NT2/D1 (cell line): Measurements from ENCODE around the gene CTSV.
"Not testable (repeated sequence)": the region's sequence is repeated elsewhere in the genome, so short reads cannot be mapped to it uniquely, and the experiment has no call there.

Source experiments
- DNase-seq: peaks from one replicate; pipeline ENCODE4 v3.0.0-alpha.2; 2011; ENCODE audit warnings: low read depth, low spot score
- H3K27me3 ChIP-seq: 2 replicates; pipeline ENCODE4 v1.6.0; 2011; ENCODE audit warnings: mild to moderate bottlenecking; ENCODE audit not compliant: insufficient read length, insufficient read depth
- H3K36me3 ChIP-seq: 2 replicates; pipeline ENCODE4 v1.6.1; 2011; ENCODE audit warnings: mild to moderate bottlenecking, low read length, mixed read lengths; ENCODE audit not compliant: insufficient read depth, insufficient read length
- H3K4me1 ChIP-seq: 2 replicates; pipeline ENCODE4 v1.5.1; 2011; ENCODE audit not compliant: insufficient read depth, insufficient read length
- H3K4me3 ChIP-seq: 2 replicates; pipeline ENCODE4 v1.5.1; 2011; ENCODE audit warnings: low read depth; ENCODE audit not compliant: insufficient read length
- H3K9ac ChIP-seq: 2 replicates; pipeline ENCODE4 v1.6.0; 2011; ENCODE audit warnings: low read depth; ENCODE audit not compliant: insufficient read length
- H3K9me3 ChIP-seq: 2 replicates; pipeline ENCODE4 v1.5.1; 2011; ENCODE audit warnings: mild to moderate bottlenecking, low read length; ENCODE audit not compliant: insufficient read depth

CTSV gene

DNA sequence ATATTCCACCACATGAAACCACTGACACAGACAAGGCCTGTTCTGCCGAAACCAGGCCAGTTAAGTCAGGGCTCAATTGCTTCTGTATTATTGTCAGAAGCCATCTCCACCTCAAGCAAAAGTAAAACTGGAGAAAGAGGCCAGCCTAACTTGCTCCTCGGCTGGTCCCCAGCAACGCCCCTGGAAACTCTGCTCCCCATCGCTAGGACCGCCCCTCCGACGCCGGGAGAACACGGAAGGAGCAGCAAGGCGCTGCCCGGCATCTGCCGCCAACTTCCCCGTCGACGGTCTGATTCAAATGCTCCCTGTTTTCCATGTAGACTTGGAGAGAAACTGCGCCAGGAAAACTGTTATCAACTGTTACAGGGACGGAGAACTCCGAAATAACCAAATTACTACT, 26.3 kb downstream of the CTSV start:
- H3K9ac ChIP-seq: peak overlapping the region; percentile 64
- H3K4me3 ChIP-seq: peak overlapping the region; percentile 61
- not testable (repeated sequence) for H3K9me3 ChIP-seq, H3K4me1 ChIP-seq, H3K36me3 ChIP-seq, H3K27me3 ChIP-seq, DNase-seq

DNA sequence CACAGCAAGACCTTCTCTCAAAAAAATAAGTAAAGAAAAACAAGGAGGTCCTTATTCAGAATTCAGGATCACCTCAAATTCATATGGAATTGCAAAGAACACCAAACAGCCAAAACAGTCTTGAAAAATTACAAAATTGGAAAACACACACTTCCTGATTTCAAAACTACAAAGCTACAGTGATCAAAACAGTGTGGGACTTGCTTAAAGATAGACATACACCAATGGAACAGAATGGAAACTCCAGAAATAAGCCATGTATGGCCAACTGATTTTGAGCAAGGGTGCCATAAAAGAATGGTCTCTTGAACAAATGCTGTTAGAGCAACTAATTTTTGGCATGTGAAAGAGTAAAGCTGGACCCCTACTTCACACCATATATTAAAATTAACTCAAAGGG, 36.7 kb downstream of the CTSV start:
- not testable (repeated sequence) for H3K9ac ChIP-seq, H3K4me1 ChIP-seq, H3K4me3 ChIP-seq, H3K27me3 ChIP-seq, H3K36me3 ChIP-seq, DNase-seq, H3K9me3 ChIP-seq

DNA sequence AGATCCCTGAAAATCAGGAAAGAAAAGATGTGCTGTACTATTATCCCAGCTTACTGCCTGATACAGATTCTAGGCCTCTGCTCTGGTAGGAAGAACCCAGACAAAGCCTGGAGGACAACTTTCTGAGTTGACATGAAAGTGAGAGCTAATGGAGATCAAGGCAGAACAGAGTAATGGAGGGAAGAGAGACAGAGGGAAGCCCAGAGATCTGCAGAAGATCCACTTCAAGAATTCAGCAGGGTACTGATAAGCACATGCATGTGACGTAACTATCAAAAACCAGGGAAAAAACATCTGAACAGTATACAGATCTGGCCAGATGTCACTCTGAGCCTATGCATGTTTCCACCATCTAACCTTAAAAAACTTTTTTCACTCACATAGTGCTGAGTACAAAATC, 37.6 kb downstream of the CTSV start:
- not testable (repeated sequence) for H3K9ac ChIP-seq, H3K9me3 ChIP-seq, H3K27me3 ChIP-seq, H3K4me1 ChIP-seq, H3K4me3 ChIP-seq, H3K36me3 ChIP-seq, DNase-seq

DNA sequence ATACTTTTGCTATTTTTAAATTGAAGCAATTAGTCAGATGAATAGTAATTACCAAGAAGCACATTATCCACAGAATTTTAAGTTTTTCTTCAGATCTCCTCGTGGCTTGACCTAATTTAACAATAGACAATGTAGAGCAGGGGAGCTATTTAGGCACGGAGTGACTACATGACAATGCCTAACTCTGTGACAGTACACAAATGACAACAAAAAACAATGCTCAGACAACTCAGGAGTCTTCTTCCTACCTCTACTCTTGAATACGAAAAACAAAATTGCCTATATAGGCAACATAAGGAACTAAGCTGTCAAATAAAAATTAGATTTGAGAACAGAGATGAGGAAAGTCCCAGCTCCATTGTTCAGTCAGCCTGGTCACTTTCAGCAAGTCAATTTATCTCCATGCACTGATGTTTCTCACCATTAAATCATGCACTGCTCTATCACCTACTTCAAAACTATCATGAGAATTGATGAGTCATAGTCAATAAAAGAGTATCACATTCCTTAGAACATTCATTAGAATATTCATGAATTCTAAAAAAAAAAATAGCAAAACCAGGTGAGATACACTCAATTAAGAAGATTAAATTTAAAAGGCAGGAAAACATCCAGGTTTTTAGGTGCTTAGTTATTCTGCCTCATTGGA, 38.7 kb downstream of the CTSV start:
- not testable (repeated sequence) for H3K27me3 ChIP-seq, H3K4me3 ChIP-seq, DNase-seq, H3K9ac ChIP-seq, H3K9me3 ChIP-seq, H3K4me1 ChIP-seq, H3K36me3 ChIP-seq

DNA sequence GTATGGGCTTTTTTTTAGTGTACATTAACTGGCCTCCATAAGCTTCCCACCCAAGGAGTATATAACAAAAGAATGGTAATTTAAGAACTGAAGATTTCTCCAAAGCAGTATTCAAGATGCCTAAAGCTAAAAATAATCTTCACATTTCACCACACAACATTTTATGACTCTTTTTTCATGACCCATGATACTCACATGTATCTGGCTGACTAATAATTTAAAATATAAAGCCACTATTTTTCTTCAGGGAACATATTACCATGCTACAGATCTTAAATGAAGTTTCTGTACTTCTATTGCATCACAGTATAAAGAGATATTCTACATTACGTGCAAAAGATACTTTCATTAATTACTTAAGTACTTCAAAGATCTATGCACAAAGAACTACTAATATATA, 39.2 kb downstream of the CTSV start:
- H3K9me3 ChIP-seq, H3K27me3 ChIP-seq, H3K4me3 ChIP-seq, H3K36me3 ChIP-seq, DNase-seq, H3K4me1 ChIP-seq, H3K9ac ChIP-seq: not testable (repeated sequence)

DNA sequence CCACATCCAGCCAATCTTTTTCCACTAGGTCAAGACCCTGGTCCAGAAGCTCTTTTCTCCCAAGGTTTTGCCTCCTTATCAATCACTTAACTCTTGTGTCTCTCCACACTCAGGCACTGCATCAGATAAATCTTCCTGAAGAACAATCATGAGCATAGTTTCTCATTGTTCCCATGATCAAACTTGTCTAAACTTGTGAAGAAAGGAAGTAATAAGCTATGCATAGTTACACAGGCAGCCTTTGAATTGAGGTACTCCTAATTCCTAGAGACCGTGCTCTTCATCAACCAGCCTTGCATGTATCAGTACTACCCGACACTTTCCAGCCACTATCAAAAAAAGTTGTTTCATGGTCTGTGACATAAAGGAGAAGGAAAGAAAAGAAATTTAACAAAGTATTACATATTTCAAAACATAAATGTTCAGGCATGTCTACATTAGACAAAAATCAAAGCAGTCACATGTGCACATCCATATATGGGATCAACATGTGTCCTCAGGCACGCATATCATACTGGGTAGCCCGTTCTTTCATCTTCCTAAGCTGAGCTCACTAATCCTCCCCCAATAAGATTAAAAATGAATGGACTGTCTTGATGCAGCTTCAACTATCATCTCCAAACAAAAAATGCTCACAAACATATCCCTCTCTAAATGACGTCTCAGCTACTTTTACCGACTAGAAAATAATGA, 41.8 kb downstream of the CTSV start:
- not testable (repeated sequence) for H3K4me1 ChIP-seq, H3K9me3 ChIP-seq, DNase-seq, H3K36me3 ChIP-seq, H3K4me3 ChIP-seq, H3K9ac ChIP-seq, H3K27me3 ChIP-seq

DNA sequence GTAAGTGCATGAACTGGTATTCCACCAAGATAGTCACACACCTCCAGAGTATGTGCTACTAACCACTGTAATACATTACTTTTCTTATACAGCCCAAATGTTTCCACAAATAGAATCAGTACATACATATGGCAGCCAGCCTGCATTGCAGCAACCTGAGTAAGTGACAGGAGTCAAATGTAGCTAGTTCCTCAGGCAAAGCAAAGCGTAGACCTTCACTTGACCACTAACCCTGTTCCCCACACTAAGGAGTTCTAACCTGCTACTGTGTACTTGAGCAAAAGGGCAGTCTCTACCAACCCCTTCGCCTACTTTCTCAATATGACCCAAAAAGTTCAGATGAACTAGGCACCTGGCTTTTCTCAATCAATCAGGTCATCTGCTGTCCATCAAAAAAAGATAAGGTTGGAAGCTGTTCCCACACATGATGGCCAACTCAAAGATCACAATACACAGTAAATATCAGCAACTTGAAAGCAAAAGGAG, 44.4 kb downstream of the CTSV start:
- not testable (repeated sequence) for H3K36me3 ChIP-seq, H3K9ac ChIP-seq, H3K4me1 ChIP-seq, H3K27me3 ChIP-seq, H3K9me3 ChIP-seq, DNase-seq, H3K4me3 ChIP-seq

DNA sequence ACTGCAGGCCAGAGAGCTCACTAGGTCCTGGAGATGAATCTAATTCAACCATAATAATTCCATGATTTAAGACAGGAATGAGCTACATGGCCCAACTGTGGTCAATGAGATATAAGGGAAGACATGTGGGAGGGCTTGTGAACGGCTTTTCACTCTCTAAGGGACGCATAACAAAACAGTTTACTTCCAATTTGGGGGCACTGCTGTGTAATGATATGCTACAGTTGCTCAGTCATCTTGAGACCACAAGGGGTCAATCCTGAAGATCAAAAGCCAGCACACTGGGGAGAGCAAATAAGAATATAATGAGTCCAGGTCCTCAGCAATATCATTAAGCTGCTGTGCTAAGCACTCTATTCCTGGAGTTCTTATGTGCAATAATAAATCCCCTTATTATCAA, 46.6 kb downstream of the CTSV start:
- DNase-seq, H3K9me3 ChIP-seq, H3K9ac ChIP-seq, H3K4me3 ChIP-seq, H3K27me3 ChIP-seq, H3K4me1 ChIP-seq, H3K36me3 ChIP-seq: not testable (repeated sequence)

DNA sequence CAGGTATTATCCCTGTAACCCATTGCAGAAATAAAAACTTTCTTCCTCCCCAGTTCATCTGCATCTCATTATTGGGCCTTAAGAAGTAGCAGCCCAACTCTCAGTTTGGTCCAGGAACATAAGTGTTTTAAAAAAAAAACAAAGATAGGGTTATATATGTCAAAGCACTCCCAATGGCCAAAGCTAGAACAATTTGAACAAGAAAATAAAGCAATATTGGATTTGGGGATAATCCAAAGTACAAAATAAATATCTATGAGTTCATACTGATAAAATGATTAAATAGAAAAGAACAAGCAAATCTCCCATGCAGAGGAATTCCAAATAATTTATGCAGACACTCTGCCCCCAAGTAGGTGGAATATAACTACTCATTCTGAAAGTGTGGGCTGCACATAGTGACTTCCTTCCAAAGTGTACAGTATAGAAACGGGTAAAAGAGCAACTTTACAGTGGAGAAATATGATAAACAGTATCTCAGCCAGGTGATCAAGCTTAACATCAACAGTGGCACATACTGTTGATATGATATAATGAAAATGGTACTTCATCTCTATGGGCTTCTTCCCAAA, 49.1 kb downstream of the CTSV start:
- H3K9me3 ChIP-seq, H3K4me1 ChIP-seq, H3K36me3 ChIP-seq, H3K27me3 ChIP-seq, H3K9ac ChIP-seq, H3K4me3 ChIP-seq, DNase-seq: not testable (repeated sequence)

DNA sequence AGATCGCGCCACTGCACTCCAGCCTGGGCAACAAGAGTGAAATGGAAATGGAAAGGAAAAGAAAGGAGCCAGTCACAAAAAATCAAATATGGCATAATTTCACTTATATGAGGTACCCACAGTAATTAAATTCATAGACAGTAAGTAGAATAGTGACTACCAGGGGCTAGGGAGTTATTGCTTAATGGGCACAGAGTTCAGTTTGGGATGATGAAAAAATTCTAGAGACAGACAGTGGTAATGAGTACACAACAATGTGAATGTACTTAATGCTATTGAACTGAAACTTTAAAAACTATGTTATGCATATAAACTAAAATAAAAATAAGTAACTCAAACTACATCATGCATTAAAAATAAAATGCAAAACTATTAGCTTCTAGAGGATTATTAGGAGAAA, 54.1 kb downstream of the CTSV start:
- not testable (repeated sequence) for H3K4me1 ChIP-seq, H3K9ac ChIP-seq, H3K36me3 ChIP-seq, H3K4me3 ChIP-seq, H3K9me3 ChIP-seq, H3K27me3 ChIP-seq, DNase-seq

DNA sequence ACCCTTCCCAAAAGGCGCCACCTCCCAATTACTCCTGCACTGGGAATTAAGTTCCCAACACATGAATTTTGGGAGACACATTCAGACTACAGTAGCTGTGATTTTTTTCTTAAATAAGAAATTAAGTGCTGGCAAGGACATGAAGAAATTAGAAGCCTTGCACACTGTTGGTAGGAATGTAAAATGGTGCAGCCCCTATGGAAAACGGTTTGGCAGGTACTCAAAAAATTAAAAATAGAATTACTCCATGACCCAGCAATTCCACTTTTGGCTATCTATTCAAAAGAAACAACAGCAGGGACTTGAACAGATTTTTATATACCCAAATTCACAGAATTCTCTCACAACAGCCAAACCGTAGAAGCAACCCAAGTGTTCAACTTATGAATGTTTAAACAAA, 54.8 kb downstream of the CTSV start:
- H3K4me3 ChIP-seq, H3K9me3 ChIP-seq, H3K4me1 ChIP-seq, H3K9ac ChIP-seq, H3K27me3 ChIP-seq, H3K36me3 ChIP-seq, DNase-seq: not testable (repeated sequence)

DNA sequence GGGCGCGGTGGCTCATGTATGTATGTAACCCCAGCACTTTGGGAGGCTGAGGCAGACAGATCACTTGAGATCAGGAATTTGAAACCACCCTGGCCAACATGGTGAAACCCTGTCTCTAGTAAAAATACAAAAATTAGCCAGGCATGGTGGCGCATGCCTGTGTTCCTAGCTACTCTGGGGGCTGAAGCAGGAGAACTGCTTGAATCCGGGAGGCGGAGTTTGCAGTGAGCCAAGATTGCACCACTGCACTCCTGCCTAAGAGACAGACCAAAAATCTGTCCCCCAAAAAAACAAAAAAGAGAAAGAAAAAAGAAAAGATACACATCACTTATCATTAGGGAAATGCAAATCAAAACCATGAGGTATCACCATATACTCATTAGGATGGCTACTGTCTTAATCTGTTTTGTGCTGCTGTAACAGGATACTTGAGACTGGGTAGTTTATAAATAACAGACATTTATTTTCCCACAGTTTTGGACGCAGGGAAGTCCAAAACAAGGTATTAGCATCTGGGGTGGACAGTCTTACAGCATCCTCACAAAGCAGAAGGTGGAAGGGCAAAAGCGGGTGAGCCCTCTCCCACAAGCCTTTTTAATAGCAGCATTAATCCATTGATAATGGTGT, 55.3 kb downstream of the CTSV start:
- H3K4me1 ChIP-seq, H3K9me3 ChIP-seq, DNase-seq, H3K4me3 ChIP-seq, H3K9ac ChIP-seq, H3K27me3 ChIP-seq, H3K36me3 ChIP-seq: not testable (repeated sequence)
